GM19438 (cell line): Measurements from ENCODE around the gene PCDHGA1.
A peak's percentile ranks its signal among the peaks of the same experiment; 100 is the strongest.
"Not testable (repeated sequence)": the region's sequence is repeated elsewhere in the genome, so short reads cannot be mapped to it uniquely, and the experiment has no call there.

ENCODE experiments used
- ATAC-seq: cut with Tn5 transposase; IDR thresholded peaks from one replicate; pipeline ENCODE4 v1.9.1; 2021; ENCODE audit warnings: low read depth; ENCODE audit not compliant: unreplicated experiment

The PCDHGA1 gene

DNA sequence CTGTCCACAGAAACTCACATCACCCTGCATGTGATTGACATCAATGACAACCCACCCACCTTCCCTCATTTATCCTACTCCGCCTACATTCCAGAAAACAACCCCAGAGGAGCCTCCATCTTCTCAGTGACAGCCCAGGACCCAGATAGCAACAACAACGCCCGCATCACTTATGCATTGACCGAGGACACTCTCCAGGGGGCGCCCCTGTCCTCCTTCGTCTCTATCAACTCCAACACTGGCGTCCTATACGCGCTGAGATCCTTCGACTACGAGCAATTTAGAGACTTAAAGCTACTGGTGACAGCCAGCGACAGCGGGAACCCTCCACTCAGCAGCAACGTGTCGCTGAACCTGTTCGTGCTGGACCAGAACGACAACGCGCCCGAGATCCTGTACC lies 15.0 kb downstream of the PCDHGA1 start:
- ATAC-seq: no peak

DNA sequence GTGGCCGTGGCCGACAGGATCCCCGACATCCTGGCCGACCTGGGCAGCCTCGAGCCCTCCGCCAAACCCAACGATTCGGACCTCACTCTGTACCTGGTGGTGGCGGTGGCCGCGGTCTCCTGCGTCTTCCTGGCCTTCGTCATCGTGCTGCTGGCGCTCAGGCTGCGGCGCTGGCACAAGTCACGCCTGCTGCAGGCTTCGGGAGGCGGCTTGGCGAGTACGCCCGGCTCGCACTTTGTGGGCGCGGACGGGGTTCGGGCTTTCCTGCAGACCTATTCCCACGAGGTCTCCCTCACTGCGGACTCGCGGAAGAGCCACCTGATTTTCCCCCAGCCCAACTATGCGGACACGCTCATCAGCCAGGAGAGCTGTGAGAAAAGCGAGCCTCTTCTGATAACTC lies 15.7 kb downstream of the PCDHGA1 start:
- ATAC-seq: not testable (repeated sequence)

DNA sequence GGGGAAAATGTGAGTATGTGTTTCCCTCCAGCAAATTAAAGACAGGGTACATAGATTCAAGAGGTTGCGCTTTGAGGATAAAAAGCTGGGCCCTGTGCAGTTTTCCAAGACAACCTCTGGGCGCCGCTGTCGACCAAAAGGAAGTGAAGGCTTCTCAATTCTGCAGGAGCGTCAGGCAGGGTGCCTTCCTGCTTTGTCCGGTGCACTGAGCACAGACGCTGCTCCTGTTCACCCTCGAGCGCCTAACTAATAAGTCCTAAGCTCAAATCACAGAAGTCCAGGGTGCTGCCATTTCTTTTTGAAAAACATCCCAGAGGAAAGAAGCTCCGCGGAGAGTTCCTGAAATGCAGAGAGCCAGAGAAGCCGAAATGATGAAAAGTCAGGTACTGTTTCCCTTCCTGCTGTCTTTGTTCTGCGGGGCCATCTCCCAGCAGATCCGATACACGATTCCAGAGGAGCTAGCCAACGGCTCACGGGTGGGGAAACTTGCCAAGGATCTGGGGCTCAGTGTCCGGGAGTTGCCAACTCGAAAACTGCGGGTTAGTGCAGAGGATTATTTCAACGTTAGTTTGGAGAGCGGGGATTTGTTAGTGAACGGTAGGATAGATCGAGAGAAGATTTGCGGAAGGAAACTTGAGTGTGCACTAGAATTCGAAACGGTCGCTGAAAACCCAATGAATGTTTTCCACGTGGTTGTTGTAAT lies 19.8 kb downstream of the PCDHGA1 start, which contains the start of gene PCDHGB1:
Gene PCDHGB1 (plus strand): TSS at position 183 of the 703 bp plus-strand sequence. CDS start 162 bp downstream, at position 345.
- peak; percentile 95 for ATAC-seq

DNA sequence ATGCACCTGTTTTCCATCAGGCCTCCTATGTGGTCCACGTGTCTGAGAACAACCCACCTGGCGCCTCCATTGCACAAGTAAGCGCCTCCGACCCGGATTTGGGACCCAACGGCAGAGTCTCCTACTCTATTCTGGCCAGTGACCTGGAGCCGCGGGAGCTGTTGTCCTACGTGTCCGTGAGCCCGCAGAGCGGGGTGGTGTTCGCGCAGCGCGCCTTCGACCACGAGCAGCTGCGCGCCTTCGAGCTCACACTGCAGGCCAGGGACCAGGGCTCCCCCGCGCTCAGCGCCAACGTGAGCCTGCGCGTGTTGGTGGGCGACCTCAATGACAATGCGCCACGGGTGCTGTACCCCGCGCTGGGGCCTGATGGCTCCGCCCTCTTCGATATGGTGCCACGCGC lies 21.3 kb downstream of the PCDHGA1 start:
- ATAC-seq: no peak

DNA sequence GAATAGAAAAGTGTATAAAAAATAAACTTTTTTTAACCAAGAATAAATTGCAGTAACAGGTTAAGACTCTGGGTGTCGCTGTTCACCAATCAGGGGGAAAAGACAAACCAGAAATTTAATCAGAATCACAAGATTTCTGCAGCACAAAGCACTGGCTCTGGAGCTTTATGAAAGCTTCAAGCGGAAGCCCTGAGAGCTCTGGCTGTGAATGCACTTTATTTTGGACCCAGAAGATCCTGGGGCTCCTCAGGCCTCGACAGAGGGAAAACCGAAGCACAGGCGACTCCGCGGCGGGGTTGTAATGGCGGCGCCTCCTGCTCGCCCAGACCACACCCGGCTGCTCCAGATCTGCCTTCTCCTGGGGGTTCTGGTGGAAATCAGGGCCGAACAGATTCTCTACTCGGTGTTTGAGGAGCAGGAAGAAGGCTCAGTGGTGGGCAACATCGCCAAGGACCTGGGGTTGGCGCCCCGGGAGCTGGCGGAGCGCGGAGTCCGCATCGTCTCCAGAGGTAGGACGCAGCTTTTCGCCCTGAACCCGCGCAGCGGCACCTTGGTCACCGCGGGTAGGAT lies 24.7 kb downstream of the PCDHGA1 start, which contains the start of gene PCDHGA4:
Gene PCDHGA4 (plus strand): TSS at position 122 of the 570 bp plus-strand sequence. CDS start 87 bp downstream, at position 209.
- ATAC-seq: no peak

DNA sequence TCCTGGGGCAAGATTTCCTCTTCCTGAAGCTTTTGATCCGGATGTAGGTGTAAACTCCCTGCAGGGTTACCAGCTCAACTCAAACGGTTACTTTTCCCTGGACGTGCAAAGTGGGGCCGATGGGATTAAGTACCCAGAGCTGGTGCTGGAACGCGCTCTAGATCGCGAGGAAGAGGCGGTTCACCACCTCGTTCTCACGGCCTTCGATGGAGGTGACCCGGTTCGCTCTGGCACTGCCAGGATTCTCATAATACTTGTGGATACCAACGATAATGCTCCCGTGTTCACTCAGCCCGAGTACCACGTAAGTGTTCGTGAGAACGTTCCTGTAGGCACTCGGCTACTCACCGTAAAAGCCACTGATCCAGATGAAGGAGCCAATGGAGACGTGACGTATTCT lies 25.3 kb downstream of the PCDHGA1 start:
- no peak for ATAC-seq

DNA sequence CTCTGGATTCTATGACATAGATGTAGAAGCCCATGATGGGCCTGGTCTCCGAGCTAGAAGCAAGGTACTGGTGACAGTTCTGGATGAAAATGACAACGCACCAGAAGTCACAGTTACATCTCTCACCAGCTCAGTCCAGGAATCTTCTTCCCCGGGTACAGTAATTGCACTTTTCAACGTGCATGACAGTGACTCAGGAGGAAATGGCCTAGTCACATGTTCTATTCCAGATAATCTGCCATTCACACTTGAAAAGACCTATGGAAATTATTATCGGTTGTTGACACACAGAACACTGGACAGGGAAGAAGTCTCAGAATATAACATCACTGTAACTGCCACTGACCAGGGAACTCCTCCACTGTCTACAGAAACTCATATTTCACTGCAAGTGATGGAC lies 25.8 kb downstream of the PCDHGA1 start:
- ATAC-seq: no peak

DNA sequence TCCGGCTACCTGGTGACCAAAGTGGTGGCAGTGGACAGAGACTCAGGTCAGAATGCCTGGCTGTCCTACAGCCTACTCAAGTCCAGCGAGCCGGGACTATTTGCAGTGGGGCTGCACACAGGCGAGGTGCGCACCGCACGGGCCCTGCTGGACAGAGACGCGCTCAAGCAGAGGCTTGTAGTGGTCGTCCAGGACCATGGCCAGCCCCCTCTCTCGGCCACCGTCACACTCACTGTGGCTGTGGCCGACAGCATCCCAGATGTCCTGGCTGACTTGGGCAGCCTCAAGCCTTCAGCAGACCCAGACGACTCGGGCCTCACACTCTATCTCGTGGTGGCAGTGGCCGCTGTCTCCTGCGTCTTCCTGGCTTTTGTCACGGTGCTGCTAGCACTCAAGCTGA lies 26.6 kb downstream of the PCDHGA1 start:
- ATAC-seq: no peak

DNA sequence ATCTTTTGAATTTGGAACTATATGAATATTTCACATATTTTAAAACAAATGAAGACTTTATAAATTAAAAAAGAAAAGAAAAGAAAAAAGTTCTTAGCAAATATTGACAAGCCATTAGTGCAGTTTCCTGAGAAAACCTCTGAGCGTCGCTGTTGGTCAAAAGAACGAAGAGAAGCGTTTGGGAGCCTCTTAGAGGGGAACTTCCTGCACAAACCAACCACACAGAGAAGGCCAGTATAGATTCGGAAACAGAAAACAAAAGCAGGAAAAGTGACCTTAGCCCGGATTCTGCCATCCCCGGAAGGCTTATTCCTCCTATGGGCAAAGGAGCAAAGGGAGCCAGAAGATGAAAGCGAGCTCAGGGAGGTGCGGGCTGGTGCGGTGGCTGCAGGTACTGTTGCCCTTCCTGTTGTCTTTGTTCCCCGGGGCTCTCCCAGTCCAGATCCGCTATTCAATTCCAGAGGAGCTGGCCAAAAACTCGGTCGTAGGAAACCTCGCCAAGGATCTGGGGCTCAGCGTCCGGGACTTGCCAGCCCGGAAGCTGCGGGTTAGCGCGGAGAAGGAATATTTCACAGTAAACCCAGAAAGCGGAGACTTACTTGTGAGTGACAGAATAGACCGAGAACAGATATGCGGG lies 29.6 kb downstream of the PCDHGA1 start, which contains the start of gene PCDHGB2:
Gene PCDHGB2 (plus strand): TSS at position 205 of the 637 bp plus-strand sequence. CDS start 142 bp downstream, at position 347.
- no peak for ATAC-seq

DNA sequence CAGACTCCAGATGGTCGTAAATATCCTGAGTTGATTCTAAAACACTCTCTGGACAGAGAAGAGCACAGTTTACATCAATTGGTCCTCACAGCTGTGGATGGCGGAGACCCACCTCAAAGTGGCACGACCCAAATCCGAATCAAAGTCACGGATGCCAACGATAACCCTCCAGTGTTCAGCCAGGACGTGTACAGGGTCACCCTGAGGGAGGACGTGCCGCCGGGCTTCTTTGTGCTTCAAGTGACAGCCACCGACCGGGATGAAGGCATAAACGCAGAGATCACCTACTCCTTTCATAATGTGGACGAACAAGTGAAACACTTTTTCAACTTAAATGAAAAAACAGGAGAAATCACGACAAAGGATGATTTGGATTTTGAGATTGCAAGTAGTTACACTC lies 30.4 kb downstream of the PCDHGA1 start:
- no peak for ATAC-seq

DNA sequence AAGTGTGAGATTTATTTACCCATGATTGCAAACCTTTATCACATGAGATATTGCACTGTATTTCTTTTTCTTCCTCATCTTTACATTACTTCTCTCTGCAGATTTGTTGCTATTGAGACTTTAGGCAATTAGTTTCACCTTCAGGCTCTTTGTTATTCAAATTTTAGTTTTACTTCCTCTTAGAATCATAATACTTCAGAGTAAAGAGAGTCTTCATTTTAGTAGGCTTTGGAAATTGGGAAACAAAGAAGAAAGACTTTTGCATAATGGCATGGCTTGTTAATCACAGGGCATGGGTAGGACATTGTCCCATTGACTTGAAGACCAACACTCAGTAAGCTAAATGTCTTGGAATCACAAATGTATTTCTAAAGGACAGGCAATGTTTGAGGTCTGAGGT lies 32.4 kb downstream of the PCDHGA1 start:
- no peak for ATAC-seq

DNA sequence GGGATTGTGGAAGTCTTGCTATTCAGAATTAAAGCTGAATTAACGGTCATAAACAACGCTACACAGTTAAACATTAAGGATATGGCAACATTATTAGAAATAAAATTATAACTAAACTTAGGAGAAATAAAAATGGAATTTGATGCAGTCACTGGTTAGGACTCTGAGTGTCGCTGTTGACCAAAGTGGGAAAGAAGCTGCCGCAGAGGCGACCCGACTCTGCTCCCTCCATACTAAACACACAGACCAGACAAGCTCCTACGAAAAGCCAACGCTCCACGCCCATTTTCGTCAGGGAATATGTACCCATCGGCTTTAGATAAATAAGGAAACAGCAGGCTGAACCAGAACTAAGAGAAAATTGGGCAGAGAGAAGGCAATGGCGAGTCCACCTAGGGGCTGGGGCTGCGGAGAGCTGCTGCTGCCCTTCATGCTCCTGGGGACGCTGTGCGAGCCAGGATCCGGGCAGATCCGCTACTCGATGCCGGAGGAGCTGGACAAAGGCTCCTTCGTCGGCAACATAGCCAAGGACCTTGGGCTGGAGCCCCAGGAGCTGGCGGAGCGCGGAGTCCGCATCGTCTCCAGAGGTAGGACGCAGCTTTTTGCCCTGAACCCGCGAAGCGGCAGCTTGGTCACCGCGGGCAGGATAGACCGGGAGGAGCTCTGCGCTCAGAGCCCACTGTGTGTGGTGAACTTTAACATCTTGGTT lies 33.8 kb downstream of the PCDHGA1 start, which contains the start of gene PCDHGA5:
Gene PCDHGA5 (plus strand): TSS at position 211 of the 709 bp plus-strand sequence. CDS start 169 bp downstream, at position 380.
- ATAC-seq: no peak

DNA sequence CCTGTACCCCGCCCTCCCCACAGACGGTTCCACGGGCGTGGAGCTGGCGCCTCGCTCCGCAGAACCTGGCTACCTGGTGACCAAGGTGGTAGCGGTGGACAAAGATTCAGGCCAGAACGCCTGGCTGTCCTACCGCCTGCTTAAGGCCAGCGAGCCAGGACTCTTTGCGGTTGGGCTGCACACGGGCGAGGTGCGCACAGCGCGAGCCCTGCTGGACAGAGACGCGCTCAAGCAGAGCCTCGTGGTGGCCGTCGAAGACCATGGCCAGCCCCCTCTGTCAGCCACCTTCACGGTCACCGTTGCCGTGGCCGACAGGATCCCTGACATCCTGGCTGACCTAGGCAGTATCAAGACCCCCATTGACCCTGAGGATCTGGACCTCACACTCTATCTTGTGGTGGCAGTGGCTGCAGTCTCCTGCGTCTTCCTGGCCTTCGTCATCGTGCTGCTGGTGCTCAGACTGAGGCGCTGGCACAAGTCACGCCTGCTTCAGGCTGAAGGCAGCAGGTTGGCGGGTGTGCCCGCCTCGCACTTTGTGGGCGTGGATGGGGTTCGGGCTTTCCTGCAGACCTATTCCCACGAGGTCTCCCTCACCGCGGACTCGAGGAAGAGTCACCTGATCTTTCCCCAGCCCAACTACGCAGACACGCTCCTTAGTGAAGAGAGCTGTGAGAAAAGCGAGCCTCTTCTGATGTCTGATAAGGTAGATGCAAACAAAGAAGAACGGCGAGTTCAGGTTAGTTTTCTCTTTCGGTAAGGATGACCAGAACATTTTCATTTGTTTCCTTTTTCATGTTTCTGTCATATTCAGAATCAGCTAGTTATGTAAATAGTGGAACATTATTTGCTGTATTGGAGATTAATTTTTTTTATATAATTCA lies 35.9 kb downstream of the PCDHGA1 start:
- ATAC-seq: no peak

DNA sequence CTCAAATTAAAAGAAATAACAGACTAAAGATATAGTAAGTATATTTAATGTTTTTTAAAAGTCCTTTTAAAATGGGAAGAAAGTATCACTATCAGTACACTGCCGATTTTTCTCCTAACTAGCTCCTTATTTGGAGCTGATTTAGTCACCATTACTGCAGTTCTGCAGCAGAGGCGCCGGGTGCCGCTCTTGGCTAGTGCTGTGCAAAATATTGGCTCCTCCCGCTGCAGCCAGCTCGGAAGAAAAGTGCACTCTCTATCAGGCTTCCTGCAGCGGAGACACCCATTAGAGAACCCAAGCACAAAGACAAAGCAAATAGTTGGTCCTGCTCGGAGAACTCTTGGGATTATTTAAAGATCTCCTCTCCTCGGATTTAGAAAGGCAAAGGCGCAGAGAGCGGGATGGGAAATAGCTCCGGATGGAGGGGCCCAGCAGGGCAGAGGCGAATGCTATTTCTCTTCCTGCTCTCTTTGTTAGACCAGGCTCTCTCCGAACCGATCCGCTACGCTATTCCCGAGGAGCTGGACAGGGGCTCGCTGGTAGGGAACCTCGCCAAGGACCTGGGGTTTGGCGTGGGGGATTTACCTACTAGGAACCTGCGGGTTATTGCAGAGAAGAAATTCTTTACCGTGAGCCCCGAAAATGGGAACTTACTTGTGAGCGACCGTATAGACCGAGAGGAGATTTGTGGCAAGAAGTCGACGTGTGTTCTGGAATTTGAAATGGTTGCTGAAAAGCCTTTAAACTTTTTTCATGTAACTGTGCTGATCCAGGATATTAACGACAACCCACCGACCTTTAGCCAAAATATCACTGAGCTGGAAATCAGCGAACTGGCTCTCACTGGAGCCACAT lies 39.9 kb downstream of the PCDHGA1 start, which contains the start of gene PCDHGB3:
Gene PCDHGB3 (plus strand): TSS at position 249 of the 855 bp plus-strand sequence. CDS start 153 bp downstream, at position 402.
- ATAC-seq: peak; percentile 99

DNA sequence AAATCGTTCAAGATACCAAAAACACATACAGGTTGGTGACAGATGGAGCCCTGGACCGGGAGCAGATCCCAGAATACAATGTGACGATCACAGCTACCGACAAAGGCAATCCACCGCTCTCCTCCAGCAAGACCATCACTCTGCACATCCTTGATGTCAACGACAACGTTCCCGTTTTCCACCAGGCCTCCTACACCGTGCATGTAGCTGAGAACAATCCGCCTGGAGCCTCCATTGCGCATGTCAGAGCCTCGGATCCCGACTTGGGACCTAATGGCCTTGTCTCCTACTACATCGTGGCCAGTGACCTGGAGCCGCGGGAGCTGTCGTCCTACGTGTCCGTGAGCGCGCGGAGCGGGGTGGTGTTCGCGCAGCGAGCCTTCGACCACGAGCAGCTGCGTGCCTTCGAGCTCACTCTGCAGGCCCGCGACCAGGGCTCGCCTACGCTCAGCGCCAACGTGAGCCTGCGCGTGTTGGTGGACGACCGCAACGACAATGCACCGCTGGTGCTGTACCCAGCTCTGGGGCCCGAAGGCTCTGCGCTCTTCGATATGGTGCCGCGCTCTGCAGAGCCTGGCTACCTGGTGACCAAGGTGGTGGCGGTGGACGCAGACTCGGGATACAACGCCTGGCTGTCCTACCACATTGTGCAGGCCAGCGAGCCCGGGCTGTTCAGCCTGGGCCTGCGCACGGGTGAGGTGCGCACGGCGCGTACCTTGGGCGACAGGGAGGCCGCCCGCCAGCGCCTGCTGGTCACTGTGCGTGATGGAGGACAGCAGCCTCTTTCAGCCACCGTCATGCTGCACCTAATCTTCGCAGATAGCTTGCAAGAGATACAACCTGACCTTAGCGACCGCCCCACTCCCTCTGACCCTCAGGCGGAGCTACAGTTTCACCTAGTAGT lies 41.5 kb downstream of the PCDHGA1 start:
- no peak for ATAC-seq

DNA sequence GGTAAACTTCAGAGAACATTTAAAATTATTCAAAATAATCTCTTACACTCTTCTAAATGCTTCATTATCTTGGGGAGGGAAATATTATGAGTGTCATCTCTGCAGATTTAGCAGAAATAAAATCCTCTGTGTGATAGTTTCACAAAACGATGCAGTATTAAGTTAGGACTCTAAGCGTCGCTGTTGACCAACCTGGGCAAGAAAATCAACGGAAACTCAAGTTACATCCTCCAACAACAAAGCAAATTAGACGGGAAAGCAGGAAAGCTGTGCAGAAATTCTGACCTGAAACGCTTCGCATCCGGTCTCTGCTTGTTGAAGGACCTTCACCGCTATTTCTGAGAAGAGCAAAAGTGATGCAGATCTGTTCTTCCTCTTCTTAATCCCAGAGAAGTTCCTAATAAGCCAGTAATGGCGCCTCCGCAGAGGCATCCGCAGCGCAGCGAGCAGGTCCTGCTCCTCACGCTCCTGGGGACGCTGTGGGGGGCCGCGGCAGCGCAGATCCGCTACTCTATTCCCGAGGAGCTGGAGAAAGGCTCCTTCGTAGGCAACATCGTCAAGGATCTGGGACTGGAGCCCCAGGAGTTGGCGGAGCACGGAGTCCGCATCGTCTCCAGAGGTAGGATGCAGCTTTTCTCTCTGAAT lies 43.5 kb downstream of the PCDHGA1 start, which contains the start of gene PCDHGA6:
Gene PCDHGA6 (plus strand): TSS at position 219 of the 645 bp plus-strand sequence. CDS start 193 bp downstream, at position 412.
- ATAC-seq: no peak

DNA sequence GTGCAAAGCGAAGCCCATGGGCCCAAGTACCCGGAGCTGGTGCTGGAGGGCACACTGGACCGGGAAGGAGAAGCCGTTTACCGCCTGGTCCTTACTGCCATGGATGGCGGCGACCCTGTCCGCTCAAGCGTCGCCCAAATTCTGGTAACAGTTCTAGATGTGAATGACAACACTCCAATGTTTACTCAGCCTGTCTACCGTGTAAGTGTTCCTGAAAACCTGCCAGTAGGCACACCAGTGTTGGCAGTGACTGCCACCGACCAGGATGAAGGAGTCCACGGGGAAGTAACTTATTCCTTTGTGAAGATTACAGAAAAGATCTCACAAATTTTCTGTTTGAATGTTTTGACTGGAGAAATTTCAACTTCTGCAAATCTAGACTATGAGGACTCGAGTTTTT lies 44.3 kb downstream of the PCDHGA1 start:
- no peak for ATAC-seq
